Panc1 (cell line): ENCODE data around the gene RTL3.

Experiments used
- CTCF ChIP-seq: fragments of 450-650 bp; IDR thresholded peaks from 2 replicates; pipeline ENCODE4 v1.5.1; 2017; ENCODE audit warnings: mild to moderate bottlenecking
- POLR2AphosphoS5 ChIP-seq: IDR thresholded peaks from 2 replicates; pipeline ENCODE4 v1.6.1; 2012; ENCODE audit warnings: mild to moderate bottlenecking, low read depth, low read length, moderate library complexity
- REST ChIP-seq, 2 experiments: IDR thresholded peaks; 2 replicates each; pipeline ENCODE4 v1.6.1; 2011 to 2012; ENCODE audit warnings: low read depth in 2 of 2, control low read depth in 1 of 2, low read length in 1 of 2, mild to moderate bottlenecking in 1 of 2, moderate library complexity in 1 of 2; ENCODE audit not compliant: insufficient read depth in 1 of 2
- SIN3A ChIP-seq: IDR thresholded peaks from 2 replicates; pipeline ENCODE4 v1.6.1; 2012; ENCODE audit warnings: low read depth, mild to moderate bottlenecking, low read length, moderate library complexity, borderline replicate concordance; ENCODE audit not compliant: insufficient read depth
- TCF7L2 ChIP-seq: IDR thresholded peaks from 2 replicates; pipeline ENCODE4 v1.6.1; 2011; ENCODE audit warnings: mild to moderate bottlenecking, low read depth, low read length, inconsistent platforms

GRCh38 chrX:78665342-78665741 is 6.2 kb upstream of the RTL3 start:
- TF ChIP-seq CTCF (no peak), POLR2AphosphoS5 (no peak), REST (IDR thresholded peaks at IDR 0.05; ENCODE audit: insufficient read depth in 1 of 2, low read depth in 2 of 2, low read length in 1 of 2) (no peak), TCF7L2 (no peak), SIN3A (no peak)
